HG02571 (cell line): ENCODE results near the gene LUZP2.

Source experiments
- ATAC-seq: cut with Tn5 transposase; IDR thresholded peaks from one replicate; pipeline ENCODE4 v1.9.1; 2021; ENCODE audit warnings: mild to moderate bottlenecking, moderate library complexity; ENCODE audit not compliant: unreplicated experiment

Gene LUZP2

DNA sequence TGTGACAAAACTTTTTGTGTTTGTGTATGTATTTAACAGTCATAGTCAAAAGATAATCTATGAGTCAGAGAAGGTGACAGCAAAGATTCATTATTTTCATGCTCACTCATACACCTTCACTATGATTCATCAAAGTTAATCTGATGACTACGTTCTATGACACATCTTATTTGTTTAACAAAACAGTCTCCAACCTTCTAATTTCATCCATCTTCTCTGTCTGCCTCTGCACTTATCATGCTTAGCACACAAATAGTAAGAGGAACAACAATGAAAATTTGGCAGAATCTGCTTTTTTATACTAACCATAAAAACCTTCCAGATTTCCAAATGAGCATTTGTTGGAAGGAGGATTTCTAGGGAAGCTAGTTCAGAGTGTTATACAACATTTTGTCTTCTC is 568.9 kb downstream of the LUZP2 start:
- no peak for ATAC-seq

DNA sequence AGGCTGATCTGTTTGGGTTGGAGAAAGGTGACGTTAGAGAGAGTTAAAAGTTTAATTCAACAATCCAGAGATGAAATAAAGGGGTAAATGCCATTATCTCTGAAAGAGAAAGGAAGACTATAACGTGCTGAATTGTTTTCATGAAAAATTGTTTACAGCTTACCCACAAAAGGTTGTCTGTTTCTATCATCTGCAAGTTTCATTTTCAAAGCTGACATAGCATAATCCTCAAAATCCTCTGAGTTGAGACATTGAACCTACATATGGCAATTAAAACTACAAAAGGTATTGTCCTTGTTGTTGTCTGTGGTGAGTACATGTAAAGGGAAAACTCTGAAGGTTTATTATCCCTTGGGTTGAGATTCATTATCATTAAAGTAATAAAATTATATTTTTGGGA is 569.9 kb downstream of the LUZP2 start:
- ATAC-seq = no peak

DNA sequence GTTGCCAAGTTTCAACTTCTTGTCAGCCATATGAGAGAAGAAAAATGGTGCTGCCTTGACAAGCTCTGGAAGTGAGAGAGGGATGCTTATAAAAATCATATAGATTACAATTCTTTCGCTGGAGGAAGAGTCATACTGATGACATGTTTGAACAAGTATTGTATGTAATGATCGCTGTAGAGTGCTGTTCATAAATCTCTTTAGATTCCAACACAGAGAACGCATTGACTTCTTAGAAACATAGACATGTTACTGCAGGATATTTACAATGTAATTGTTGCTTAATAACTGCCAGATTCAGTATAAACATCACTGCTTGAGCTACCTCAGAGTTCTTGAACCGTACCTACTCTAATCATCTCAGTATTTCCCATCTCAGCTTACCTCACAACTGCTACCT is 571.6 kb downstream of the LUZP2 start:
- ATAC-seq = no peak

DNA sequence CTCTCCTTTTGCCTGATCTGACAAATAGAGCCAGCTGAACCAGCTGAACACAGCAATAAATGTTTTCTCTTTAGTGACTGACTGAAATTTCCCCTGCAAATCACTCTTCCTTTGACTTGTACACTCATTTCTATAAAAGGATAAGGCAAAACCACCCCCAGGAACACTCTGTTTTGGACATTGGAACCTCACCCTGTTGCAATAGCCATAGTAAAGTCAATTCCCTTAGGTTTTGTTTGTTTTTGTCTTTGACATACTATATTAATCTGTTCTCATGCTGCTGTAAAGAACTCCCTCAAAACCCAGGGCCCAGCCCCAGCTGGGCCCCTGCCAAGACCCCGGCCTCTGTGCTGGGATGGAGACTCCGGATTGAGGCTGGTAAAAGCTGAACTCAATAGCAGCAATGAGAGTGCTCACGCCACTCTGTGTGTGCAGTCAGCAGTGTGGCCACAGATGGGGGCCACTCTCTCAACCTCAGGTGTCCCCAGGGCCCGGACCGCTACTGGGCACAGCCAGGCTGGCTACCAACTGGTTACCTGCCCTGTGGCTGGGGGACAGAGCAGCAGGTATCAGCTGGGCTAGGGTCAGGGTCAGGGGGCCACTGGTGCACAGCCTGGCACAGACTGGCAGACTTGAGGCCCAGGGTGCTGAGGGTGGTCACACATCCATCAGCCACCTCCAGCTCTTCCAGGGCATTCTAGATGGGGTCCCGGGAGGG is 597.4 kb downstream of the LUZP2 start:
- ATAC-seq = no peak

DNA sequence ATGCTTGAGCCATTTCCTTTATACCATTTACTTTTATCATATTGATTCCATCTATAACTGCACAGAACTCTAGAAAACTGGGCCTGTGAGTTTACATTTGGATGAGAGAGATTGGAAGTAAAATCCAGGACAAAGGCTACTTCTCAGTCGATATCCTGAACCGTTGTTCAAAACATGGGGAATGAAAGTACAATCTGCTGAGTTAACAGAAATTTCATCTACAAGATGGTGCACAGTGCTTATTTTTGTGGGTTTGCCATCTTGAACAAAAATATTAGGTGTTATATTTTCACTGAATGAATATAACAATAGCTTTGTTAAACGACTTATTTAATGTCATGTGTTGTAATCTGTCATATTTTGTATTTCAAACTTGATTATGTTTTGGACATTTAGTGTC is 622.6 kb downstream of the LUZP2 start:
- no peak for ATAC-seq
